K562 (cell line): ENCODE results near the gene PRSS37. TPM values are rescaled to one million over a fixed set of nuclear protein-coding genes. Genes with fewer than 3 reads are reported as not detected.

ENCODE experiments used
- ATAC-seq: fragments of 200-7000 bp; cut with Tn5 transposase; 3 replicates; pipeline ENCODE4 v1.9.1; 2020; ENCODE audit warnings: moderate library complexity
- BruUV-seq: library from RNA; stranded (reverse); fragments of 400-500 nt; replicated peaks from 2 replicates; lab custom pipeline; 2021; lab: Mats Ljungman, UMichigan
- CTCF ChIA-PET: fragments of 300-600 bp; formaldehyde crosslinking; extraction: SDS; loops from one replicate; lab custom pipeline; 2021; ENCODE audit warnings: low intra/inter-chr PET ratio; lab: Yijun Ruan, JAX
- POLR2A ChIA-PET: fragments of 300-600, 350-650 bp; sonication (Branson Sonifier 250); formaldehyde crosslinking; extraction: SDS; loops from one replicate; lab custom pipeline; 2021; ENCODE audit warnings: antibody characterized with exemption, inconsistent platforms; lab: Yijun Ruan, JAX
- DNase-seq, 4 experiments: peaks; one replicate each; pipeline versions ENCODE4 v3.0.0 to v3.0.0-alpha.2; 2011 to 2018; ENCODE audit warnings: low spot score in 3 of 4, mixed read lengths in 3 of 4; ENCODE audit errors: extremely low read depth in 1 of 4
- FAIRE-seq: peaks from 2 replicates; lab custom pipeline; 2011; peaks lifted over from hg19 to GRCh38; lab: Jason Lieb, UNC
- H2AFZ ChIP-seq: 2 replicates; pipeline ENCODE4 v1.6.0; 2011; ENCODE audit warnings: low read depth, low read length, control low read depth, inconsistent platforms
- H3K27ac ChIP-seq: fragments of 200-600 bp; 3 replicates; pipeline ENCODE4 v1.8.0; 2011; ENCODE audit warnings: low read depth, mild to moderate bottlenecking, control low read depth, inconsistent platforms, low read length, moderate library complexity, mixed read lengths; ENCODE audit errors: extremely low read depth
- H3K27me3 ChIP-seq, 2 experiments: fragments of 300-600 bp in 1 of 2; 2 replicates in 1 of 2; 3 replicates in 1 of 2; pipeline versions ENCODE4 v1.6.0 to v1.8.0; 2011; ENCODE audit warnings: inconsistent platforms in 2 of 2, low read length in 2 of 2, mild to moderate bottlenecking in 1 of 2, mixed read lengths in 1 of 2, moderate library complexity in 1 of 2; ENCODE audit not compliant: control insufficient read depth in 2 of 2, insufficient read depth in 2 of 2
- H3K36me3 ChIP-seq: fragments of 300-600 bp; 3 replicates; pipeline ENCODE4 v1.8.0; 2011; ENCODE audit warnings: mild to moderate bottlenecking, low read length, inconsistent platforms; ENCODE audit not compliant: control insufficient read depth, insufficient read depth
- H3K4me1 ChIP-seq, 2 experiments: fragments of 200-600 bp in 1 of 2; replicated peaks in 1 of 2; 2 replicates in 1 of 2; 3 replicates in 1 of 2; pipeline versions ENCODE4 v1.5.1 to v1.8.0; 2011; ENCODE audit warnings: inconsistent platforms in 2 of 2, low read length in 2 of 2, mild to moderate bottlenecking in 1 of 2, mixed read lengths in 1 of 2, moderate library complexity in 1 of 2; ENCODE audit not compliant: control insufficient read depth in 2 of 2, insufficient read depth in 2 of 2
- H3K4me2 ChIP-seq: 2 replicates; pipeline ENCODE4 v1.6.1; 2011; ENCODE audit warnings: low read length, control low read depth, inconsistent platforms, mixed read lengths; ENCODE audit not compliant: insufficient read depth
- H3K4me3 ChIP-seq: fragments of 200-600 bp; sonication (generic), shearing (Covaris generic); 2 replicates; pipeline ENCODE4 v1.5.1; 2016; ENCODE audit warnings: control low read depth, inconsistent platforms
- H3K79me2 ChIP-seq: fragments of 200-600 bp; 3 replicates; pipeline ENCODE4 v1.8.0; 2011; ENCODE audit warnings: low read length, inconsistent platforms; ENCODE audit not compliant: control insufficient read depth, insufficient read depth
- H3K9ac ChIP-seq, 2 experiments: 2 replicates each; pipeline versions ENCODE4 v1.6.0 to v1.6.1; 2011; ENCODE audit warnings: low read depth in 2 of 2, low read length in 2 of 2, control low read depth in 1 of 2, inconsistent platforms in 1 of 2, mild to moderate bottlenecking in 1 of 2, mixed read lengths in 1 of 2; ENCODE audit not compliant: insufficient read depth in 1 of 2
- H3K9me1 ChIP-seq: one replicate; pipeline ENCODE4 v1.6.0; 2011; ENCODE audit warnings: inconsistent platforms, mild to moderate bottlenecking, low read length, moderate library complexity; ENCODE audit not compliant: control insufficient read depth, insufficient read depth
- H3K9me3 ChIP-seq: replicated peaks from 2 replicates; pipeline ENCODE4 v1.5.1; 2011; ENCODE audit warnings: low read depth, low read length, inconsistent platforms; ENCODE audit not compliant: control insufficient read depth, insufficient read depth
- H4K20me1 ChIP-seq: replicated peaks from 2 replicates; pipeline ENCODE4 v1.6.1; 2011; ENCODE audit warnings: low read length, inconsistent platforms, mixed read lengths; ENCODE audit not compliant: control insufficient read depth, insufficient read depth
- ASH1L ChIP-seq: fragments of 450-650 bp; IDR thresholded peaks from 2 replicates; pipeline ENCODE4 v1.6.1; 2018; ENCODE audit warnings: borderline replicate concordance, mild to moderate bottlenecking, low read depth; ENCODE audit not compliant: partially characterized antibody
- ELF2 ChIP-seq: fragments of 250-450 bp; sonication (Bioruptor Pico); IDR thresholded peaks from 2 replicates; pipeline ENCODE4 v1.5.0; 2021; ENCODE audit warnings: mild to moderate bottlenecking
- GATAD2A ChIP-seq: fragments of 450-650 bp; IDR thresholded peaks from 2 replicates; pipeline ENCODE4 v1.6.1; 2017
- GTF2A2 ChIP-seq: IDR thresholded peaks from 2 replicates; pipeline ENCODE4 v1.6.1; 2016; ENCODE audit warnings: mild to moderate bottlenecking, missing genetic modification characterization, missing compliant biosample characterization
- HCFC1 ChIP-seq: IDR thresholded peaks from 2 replicates; pipeline ENCODE4 v1.6.1; 2012; ENCODE audit warnings: low read depth, low read length, improper control_type of control experiment
- HDAC2 ChIP-seq: fragments of 450-650 bp; IDR thresholded peaks from 2 replicates; pipeline ENCODE4 v1.6.1; 2016; ENCODE audit warnings: mild to moderate bottlenecking
- L3MBTL2 ChIP-seq: fragments of 450-650 bp; IDR thresholded peaks from 2 replicates; pipeline ENCODE4 v1.6.1; 2016; ENCODE audit warnings: mild to moderate bottlenecking, moderate library complexity
- RNF2 ChIP-seq: sonication (generic); IDR thresholded peaks from 2 replicates; pipeline ENCODE4 v1.6.1; 2016
- SMARCE1 ChIP-seq: fragments of 450-650 bp; IDR thresholded peaks from 2 replicates; pipeline ENCODE4 v1.7.1; 2016; ENCODE audit warnings: mild to moderate bottlenecking
- ZNF197 ChIP-seq: fragments of 200-800 bp; sonication (Bioruptor generic); IDR thresholded peaks from 2 replicates; pipeline ENCODE4 v1.6.1; 2016; ENCODE audit warnings: low read depth, missing genetic modification characterization, missing compliant biosample characterization
- ZNF253 ChIP-seq: fragments of 250-450 bp; sonication (Bioruptor Pico); conservative IDR thresholded peaks from 2 replicates; pipeline ENCODE4 v1.6.1; 2021; ENCODE audit warnings: mild to moderate bottlenecking
- ZNF583 ChIP-seq: fragments of 250-450 bp; sonication (Bioruptor Pico); IDR thresholded peaks from 2 replicates; pipeline ENCODE4 v1.4.0; 2020
- ZNF75A ChIP-seq: fragments of 450-650 bp; formaldehyde crosslinking; IDR thresholded peaks from 2 replicates; pipeline ENCODE4 v1.4.0; 2020; ENCODE audit warnings: mild to moderate bottlenecking
- WGBS: fragments of 100-300 bp; shearing (Covaris generic); methylation state at CpG from one replicate; pipeline ENCODE4 v1.1.6; 2016; ENCODE audit warnings: low coverage, mixed read lengths; ENCODE audit not compliant: insufficient coverage; ENCODE audit errors: missing lambda C conversion rate; 5-methylcytosine and 5-hydroxymethylcytosine counted together
- in situ Hi-C: fragments of 300-500 bp; cut with MboI; formaldehyde crosslinking; loops from 4 replicates; pipeline ENCODE4 v1.15.0; 2018; ENCODE audit warnings: inconsistent platforms, mixed read lengths
- intact Hi-C: fragments of 100-400 bp; cut with micrococcal nuclease; formaldehyde crosslinking; loops from 2 replicates; pipeline ENCODE4 v1.14.2; 2022
- polyA plus RNA-seq, 8 experiments: library from polyadenylated mRNA; depleted of rRNA in 4 of 8; stranded (reverse) in 5 of 8; unstranded in 3 of 8; fragments of >200 nt; fragmentation: Nextera tagmentation in 2 of 8; fragmentation: Illumina TruSeq in 1 of 8; extraction: Ambion mirVana in 2 of 8; extraction: Trizol in 1 of 8; gene quantifications; 2 replicates each; pipeline versions ENCODE4 v1.2.1 to v1.2.3, GENCODE V29; 2011 to 2014; ENCODE audit warnings: inconsistent platforms in 1 of 8, missing spikeins in 1 of 8
- total RNA-seq, 7 experiments: library from RNA; depleted of rRNA in 6 of 7; stranded (reverse); fragments of >200 nt in 6 of 7; fragmentation: Illumina TruSeq in 2 of 7; extraction: Trizol in 2 of 7; gene quantifications; 2 replicates each; pipeline versions ENCODE4 v1.2.1 to v1.2.3, GENCODE V29; 2011 to 2021; ENCODE audit warnings: low replicate concordance in 1 of 7
- TF ChIP-seq, protein P1 (sequence below): fragments of 250-450 bp; sonication (Bioruptor Pico); IDR thresholded peaks from 2 replicates; pipeline ENCODE4 v1.8.0; 2021; ENCODE audit warnings: moderate library complexity, mild to moderate bottlenecking, inconsistent platforms
- TF ChIP-seq, protein P2 (sequence below): sonication (generic); formaldehyde crosslinking; IDR thresholded peaks from 2 replicates; pipeline ENCODE4 v1.8.0; 2022; ENCODE audit warnings: mild to moderate bottlenecking, missing genetic modification reagents

Gene PRSS37
- total and polyA plus RNA-seq, 9 of the 15 experiments (the other 6 are each of a cell fraction or from before 2014, with no cell fraction given) = not detected

DNA sequence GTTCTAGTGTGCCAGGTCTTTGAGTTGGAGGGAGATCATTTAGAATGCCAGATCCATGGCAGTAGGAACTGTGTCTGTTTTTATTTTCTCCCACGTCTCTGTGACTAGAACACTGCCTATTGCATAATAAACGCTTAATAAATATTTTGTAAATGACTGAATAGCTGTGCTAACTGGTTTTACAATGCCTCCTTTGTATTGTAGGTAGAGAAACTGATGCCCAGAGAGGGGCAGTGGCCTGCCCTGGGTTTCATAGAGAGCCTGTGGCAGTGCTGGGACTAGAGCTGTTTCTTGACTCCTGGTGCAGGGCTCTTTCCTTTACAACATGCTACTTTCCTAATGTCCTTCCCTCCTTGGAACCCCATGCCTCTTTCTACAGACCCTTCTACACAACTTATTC, 48.8 kb downstream of the PRSS37 start:
- in situ Hi-C loops (no loop called here), intact Hi-C loops (no loop called here)
- no TSS peak for BruUV-seq
- WGBS = 83% methylated on average over 2 of the region's 2 CpGs
- Histone ChIP-seq H3K9me3 (no peaks in the 10 kb centered on the region), H3K36me3 (peaks cover 25% of the 10 kb centered on the region; the same call in 1 of the 3 replicates), H3K27me3 (no peaks in the 10 kb centered on the region), H3K79me2 (no peaks in the 10 kb centered on the region), H3K4me3 (no peak overlapping the region), H3K27ac (no peak overlapping the region), H3K4me2 (no peak overlapping the region), H3K9me1 (no peaks in the 10 kb centered on the region), H3K4me1 (no peaks in the 10 kb centered on the region), H3K9ac (no peak overlapping the region), H4K20me1 (no peaks in the 10 kb centered on the region)
- ChIA-PET POLR2A (no interaction called here), CTCF (no interaction called here)
- FAIRE-seq (no peak), ATAC-seq (no peak), DNase-seq (no peak)
- TF ChIP-seq ZNF197 (CRISPR knock-in tag) = no peak
- no peak for TF ChIP-seq ELF2 (CRISPR knock-in tag)
- no peak for TF ChIP-seq ZNF583
- TF ChIP-seq, all 486 proteins: peak for 0
- H2AFZ ChIP-seq = no peak overlapping the region

DNA sequence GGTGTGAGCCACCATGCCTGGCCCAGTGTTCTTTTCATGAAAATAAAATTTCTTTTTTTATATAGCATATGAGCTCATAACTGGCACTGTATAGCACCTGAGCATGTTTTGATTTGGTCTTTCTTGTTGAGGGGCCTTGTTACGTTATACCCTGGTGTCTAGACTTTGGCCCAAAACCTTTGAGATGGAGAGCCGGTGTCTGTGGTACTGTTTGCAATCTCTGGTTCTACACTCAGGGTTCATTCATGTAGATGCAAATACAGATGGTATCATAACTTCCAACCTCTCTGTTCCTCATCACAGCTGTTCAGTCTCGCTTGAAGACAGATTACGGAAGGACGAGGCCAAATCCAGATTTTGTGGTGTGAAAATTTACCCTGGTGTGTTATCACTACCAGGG, 51.4 kb downstream of the PRSS37 start, which contains the start of gene TAS2R5:
Gene TAS2R5, plus strand, starts transcription at position 301 of the 400 bp plus-strand sequence. CDS start 145 bp downstream, outside the sequence.
- Histone ChIP-seq H3K79me2 (peaks cover 2% of the 10 kb centered on the region; the same call in 1 of the 3 replicates), H3K9ac (no peak within 1 kb of the TSS), H3K4me1 (no peaks in the 10 kb centered on the region), H3K27ac (no peak within 1 kb of the TSS), H3K27me3 (no peaks in the 10 kb centered on the region), H3K9me1 (no peaks in the 10 kb centered on the region), H3K36me3 (peaks cover 29% of the 10 kb centered on the region; the same call in 1 of the 3 replicates), H3K4me3 (no peak within 1 kb of the TSS), H2AFZ (no peak within 1 kb of the TSS), H4K20me1 (no peaks in the 10 kb centered on the region), H3K9me3 (no peaks in the 10 kb centered on the region), H3K4me2 (no peak within 1 kb of the TSS)
- ATAC-seq (no peak), DNase-seq (no peak), FAIRE-seq (no peak)
- intact Hi-C loops (no loop called here), in situ Hi-C loops (no loop called here)
- ChIA-PET CTCF (no interaction called here), POLR2A (no interaction called here)
- WGBS = 95% methylated on average over 5 of the region's 5 CpGs
- no TSS peak for BruUV-seq
- TF ChIP-seq ASH1L (no peak), ZNF75A (CRISPR knock-in tag) (no peak), L3MBTL2 (no peak), GTF2A2 (tag) (no peak), HCFC1 (no peak), RNF2 (no peak), GATAD2A (no peak), HDAC2 (no peak), ZNF253 (CRISPR knock-in tag) (no peak), SMARCE1 (no peak)
- TF ChIP-seq, protein P1, sequence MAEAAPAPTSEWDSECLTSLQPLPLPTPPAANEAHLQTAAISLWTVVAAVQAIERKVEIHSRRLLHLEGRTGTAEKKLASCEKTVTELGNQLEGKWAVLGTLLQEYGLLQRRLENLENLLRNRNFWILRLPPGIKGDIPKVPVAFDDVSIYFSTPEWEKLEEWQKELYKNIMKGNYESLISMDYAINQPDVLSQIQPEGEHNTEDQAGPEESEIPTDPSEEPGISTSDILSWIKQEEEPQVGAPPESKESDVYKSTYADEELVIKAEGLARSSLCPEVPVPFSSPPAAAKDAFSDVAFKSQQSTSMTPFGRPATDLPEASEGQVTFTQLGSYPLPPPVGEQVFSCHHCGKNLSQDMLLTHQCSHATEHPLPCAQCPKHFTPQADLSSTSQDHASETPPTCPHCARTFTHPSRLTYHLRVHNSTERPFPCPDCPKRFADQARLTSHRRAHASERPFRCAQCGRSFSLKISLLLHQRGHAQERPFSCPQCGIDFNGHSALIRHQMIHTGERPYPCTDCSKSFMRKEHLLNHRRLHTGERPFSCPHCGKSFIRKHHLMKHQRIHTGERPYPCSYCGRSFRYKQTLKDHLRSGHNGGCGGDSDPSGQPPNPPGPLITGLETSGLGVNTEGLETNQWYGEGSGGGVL (CRISPR knock-in tag) = no peak
- TF ChIP-seq, protein P2, sequence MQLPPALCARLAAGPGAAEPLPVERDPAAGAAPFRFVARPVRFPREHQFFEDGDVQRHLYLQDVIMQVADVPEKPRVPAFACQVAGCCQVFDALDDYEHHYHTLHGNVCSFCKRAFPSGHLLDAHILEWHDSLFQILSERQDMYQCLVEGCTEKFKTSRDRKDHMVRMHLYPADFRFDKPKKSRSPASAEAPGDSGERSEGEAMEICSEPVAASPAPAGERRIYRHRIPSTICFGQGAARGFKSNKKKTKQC = no peak
